Prostate gland (tissue), 2 donors: ENCODE measurements around the gene SCN3B.

Experiments used
- POLR2AphosphoS5 ChIP-seq: sonication (generic); formaldehyde crosslinking; IDR thresholded peaks from one replicate; pipeline ENCODE4 v1.6.1; 2017; ENCODE audit warnings: antibody characterized with exemption
- TF ChIP-seq, protein P1 (sequence below), 4 experiments: fragments of 200-600 bp in 2 of 4; fragments of 450-650 bp in 2 of 4; sonication (generic) in 2 of 4; IDR thresholded peaks; 1 replicate in 3 of 4; 2 replicates in 1 of 4; pipeline ENCODE4 v1.5.1; 2016 to 2019; ENCODE audit warnings: antibody characterized with exemption in 4 of 4, mild to moderate bottlenecking in 2 of 4, moderate library complexity in 2 of 4

DNA sequence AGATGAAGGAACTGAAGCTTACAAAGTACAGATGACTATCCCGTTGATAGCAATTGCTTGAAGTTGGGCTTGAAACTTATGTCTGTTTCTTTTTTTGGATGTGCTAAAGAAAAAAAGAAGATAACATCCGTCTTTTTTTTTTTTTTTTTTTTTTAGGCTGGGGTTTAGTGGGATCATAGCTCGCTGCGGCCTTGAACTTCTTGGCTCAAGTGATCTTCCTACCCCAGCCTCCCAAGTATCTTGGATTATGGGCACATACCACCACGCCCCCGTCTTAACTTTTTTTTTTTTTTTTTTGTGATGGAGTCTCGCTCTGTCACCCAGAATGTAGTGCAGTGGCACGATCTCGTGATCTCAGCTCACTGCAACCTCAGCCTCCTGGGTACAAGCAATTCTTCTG is 40.8 kb upstream of the SCN3B start:
- TF ChIP-seq, protein P1, sequence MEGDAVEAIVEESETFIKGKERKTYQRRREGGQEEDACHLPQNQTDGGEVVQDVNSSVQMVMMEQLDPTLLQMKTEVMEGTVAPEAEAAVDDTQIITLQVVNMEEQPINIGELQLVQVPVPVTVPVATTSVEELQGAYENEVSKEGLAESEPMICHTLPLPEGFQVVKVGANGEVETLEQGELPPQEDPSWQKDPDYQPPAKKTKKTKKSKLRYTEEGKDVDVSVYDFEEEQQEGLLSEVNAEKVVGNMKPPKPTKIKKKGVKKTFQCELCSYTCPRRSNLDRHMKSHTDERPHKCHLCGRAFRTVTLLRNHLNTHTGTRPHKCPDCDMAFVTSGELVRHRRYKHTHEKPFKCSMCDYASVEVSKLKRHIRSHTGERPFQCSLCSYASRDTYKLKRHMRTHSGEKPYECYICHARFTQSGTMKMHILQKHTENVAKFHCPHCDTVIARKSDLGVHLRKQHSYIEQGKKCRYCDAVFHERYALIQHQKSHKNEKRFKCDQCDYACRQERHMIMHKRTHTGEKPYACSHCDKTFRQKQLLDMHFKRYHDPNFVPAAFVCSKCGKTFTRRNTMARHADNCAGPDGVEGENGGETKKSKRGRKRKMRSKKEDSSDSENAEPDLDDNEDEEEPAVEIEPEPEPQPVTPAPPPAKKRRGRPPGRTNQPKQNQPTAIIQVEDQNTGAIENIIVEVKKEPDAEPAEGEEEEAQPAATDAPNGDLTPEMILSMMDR (IDR thresholded peaks at IDR 0.05): no peak
- no peak for TF ChIP-seq POLR2AphosphoS5
